Ishikawa (cell line): ENCODE results near the gene PIEZO1.

Experiments used
- EGR1 ChIP-seq: IDR thresholded peaks from 2 replicates; pipeline ENCODE4 v1.6.1; 2012
- EP300 ChIP-seq: IDR thresholded peaks from 2 replicates; pipeline ENCODE4 v1.6.1; 2012; ENCODE audit warnings: borderline replicate concordance

DNA sequence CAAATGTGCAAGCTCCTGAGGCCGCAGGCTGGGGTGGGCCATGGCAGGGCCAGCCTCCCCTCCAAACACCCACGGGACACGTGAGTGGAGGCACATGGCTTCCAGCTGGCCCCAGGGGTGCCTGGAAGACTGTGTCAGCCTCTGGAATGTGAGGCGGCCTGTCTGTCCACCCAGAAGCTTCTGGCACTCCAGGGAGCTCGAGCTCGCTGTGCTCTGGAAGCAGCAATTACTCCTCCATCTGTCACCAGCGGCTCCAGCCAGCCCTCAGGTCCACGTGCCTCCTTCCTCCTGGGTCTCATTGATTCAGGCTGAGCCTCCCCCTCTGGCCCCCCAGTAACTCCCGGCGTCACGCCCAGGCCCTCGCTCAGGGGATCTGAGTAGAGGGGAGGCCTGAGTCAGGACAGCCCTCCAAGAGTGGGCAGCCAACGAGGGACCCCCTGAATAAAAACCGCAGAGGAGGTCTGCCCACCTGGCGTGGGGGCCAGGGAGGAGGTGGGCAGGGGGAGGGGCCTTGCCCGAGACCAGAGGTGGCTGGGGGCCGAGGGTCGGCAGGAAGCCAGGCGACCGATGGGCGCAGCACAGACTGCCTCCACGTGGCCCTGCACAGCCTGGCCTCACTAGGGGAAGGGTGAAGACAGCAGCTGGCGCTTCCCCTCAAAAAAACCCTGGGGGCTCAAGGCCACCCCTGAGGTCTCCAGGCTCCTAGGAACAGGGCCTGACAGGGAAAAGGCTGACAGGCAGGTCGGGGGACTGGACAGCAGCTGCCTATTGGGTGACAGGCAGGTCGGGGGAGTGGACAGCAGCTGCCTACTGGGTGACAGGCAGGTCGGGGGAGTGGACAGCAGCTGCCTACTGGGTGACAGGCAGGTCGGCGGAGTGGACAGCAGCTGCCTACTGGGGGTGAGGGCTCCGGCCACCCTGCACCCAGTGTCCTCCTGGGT lies 11.9 kb downstream of the PIEZO1 start:
- TF ChIP-seq EP300 (peak; percentile 77; the same call in 1 of the 2 replicates), EGR1 (peak; percentile 40)
